GM19395 (cell line): ENCODE data around the gene AMER3.

Experiments used
- ATAC-seq: cut with Tn5 transposase; IDR thresholded peaks from one replicate; pipeline ENCODE4 v1.9.1; 2021; ENCODE audit warnings: mild to moderate bottlenecking, moderate library complexity; ENCODE audit not compliant: unreplicated experiment

AMER3 gene

DNA sequence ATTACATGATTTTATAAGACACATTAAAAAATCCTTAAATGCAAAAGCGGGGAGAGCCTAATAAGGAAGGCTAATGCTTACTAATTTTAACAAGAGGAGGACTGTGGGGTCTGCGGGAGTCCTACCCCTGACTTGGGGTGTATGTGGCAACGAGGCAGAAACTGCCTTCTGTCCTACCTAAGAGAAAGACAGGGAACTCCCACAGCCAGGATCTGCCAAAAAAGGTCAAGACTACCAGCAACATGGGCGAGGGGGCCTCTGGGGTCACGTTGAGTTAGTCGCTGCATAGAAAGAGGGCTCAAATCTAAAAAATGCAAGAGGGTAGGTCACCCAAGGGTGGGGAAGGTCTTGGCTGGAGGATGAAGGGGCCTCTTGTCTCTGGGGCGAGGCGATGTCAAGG lies 529 bp upstream of the AMER3 start:
- no peak for ATAC-seq

DNA sequence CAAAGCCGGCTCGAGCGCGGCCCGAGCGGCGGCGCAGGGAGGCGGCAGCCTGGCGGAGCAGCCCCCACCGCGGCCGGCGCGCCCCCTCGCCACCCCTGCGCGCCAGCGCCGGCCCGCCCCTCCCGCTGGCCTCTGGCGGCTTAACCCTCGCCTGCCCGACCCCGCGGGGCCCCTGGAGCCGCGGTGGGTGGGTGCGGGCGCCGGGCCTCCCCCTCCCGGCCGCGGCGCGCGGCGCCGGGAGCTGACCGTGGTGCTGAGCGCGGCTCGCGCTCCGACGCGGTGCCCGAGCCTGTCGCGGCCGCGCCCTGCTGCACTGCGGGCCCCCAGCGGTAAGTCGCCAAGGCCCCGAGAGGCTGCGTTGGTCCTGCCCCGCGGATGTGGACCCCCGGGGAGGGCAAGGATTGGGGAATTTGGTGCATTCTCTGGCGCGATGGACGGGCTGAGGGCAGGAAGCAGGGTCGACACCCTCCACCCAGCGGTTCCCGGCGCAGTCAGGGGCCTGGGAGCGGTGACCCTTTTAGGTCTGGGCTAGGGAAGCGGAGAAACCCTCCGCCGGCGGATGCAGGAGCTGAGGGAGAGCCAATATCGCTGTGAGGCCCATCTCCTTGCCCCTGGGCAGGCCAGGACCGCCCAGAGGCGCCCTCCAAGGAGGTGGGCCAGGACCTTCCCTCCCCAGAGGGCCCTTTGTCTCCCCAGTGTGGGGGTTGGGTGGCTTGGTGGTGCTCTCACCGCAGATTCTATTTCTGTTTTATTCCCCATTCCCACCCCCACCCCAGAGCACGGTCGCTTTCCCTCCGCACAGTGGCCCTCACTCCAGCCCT lies 923 bp downstream of the AMER3 start:
- ATAC-seq = peak; percentile 44

GRCh38 chr2:130756874-130757668 lies 1.7 kb downstream of the AMER3 start:
- no peak for ATAC-seq

DNA sequence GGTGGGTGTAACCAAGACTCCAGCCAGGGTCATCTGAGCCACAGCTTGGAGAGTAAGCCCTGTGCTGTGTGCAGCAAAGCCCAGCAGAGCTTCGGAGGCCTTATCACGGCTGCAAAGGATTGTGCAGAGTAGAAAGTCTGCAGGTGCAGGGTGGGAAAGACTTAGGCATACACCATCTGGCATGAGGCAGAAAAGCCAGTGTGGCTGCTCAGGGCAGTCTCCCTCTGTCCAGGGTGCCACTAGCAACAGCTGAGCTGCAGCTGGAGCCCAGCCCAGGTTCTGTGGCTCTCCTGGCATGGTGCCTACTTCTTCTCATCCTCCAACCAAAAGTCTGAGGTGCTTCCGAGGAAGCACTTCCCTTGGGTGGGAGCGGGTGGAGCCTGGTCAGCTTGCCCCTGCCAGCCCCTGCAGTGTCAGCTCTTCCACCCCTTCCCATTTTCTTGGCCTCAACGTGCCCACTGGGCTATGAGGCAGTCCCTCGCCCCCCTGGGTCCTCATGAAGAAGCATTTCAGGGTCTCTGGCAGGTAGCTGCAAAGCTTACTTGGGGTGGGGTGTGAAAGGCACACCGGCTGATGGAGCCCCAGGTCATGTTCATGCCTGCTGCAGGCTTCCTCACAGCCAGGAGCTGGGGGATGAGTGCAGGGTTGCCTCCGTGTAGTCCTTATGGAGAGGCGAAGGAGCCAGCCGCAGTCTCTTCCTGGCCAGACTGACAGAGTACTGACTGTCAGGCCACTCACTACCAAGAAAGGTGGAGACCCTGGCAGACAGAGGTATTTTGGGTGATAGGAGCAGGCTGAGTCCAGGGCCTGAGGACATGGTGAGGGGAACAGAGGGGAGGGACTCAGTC lies 4.8 kb downstream of the AMER3 start:
- no peak for ATAC-seq

GRCh38 chr2:130760754-130761751 lies 5.7 kb downstream of the AMER3 start:
- no peak for ATAC-seq

- no peak for ATAC-seq
Observed at GRCh38 chr2:130762031-130762909, 6.9 kb downstream of the AMER3 start.

GRCh38 chr2:130762910-130763385 lies 7.6 kb downstream of the AMER3 start:
- ATAC-seq = no peak

GRCh38 chr2:130763405-130763804 lies 8.1 kb downstream of the AMER3 start:
- no peak for ATAC-seq

- ATAC-seq = no peak
Observed at GRCh38 chr2:130764035-130764820, 8.9 kb downstream of the AMER3 start.

- no peak for ATAC-seq
Observed at GRCh38 chr2:130764821-130765115, 9.4 kb downstream of the AMER3 start.

GRCh38 chr2:130765464-130765863 lies 10.1 kb downstream of the AMER3 start:
- ATAC-seq = no peak

GRCh38 chr2:130766037-130766436 lies 10.7 kb downstream of the AMER3 start:
- ATAC-seq = no peak

- no peak for ATAC-seq
Observed at GRCh38 chr2:130766711-130767407, 11.5 kb downstream of the AMER3 start.

DNA sequence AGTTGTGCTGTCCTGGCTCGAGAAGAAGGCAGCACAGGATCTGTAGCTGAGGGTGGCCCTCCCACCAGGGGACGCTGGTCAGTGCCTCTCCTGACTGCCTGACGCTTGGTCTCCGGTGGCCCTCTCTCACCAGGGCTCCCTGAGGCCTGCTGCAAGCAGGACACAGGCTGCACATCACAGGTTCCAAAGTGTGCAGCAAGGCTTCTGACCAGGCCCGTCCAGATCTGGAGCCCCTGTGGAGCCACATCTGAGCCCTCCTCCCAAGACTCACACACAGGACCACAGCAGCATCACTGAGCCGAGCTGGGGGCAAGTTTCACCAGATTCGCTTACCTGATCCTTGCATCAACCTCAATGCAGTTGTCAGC lies 12.1 kb downstream of the AMER3 start:
- ATAC-seq = no peak

DNA sequence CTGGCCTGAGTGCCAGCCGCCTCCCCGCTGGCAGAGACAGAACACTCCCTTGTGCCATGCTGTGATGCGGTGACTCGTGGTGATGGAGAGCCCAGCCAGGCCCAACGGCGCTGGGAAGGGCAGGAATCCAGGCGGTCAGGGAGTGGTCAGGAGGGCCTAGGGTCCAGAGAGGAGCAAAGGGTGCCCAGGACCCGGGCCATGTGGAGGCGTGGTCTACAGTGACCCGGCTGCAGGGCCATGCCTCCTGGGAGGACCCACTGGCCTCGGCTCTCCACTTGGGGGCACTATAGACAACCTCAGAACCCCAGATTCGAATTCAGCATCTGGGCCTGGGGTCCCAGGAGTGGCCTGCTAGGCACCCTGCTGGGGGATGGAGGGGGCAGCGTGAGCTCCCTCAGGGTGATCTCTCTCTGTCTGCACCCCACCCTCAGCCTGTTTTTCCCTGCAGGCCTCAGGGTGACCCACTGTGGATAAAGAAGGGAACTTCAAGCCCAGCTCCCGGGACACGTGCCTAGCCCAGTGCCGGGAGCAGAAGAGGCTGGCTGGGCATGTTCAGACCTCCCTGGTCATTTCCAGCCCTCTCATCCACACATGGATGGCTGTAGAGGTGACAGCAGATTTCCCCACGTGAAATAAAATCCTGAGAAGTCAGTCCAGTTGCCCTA lies 13.0 kb downstream of the AMER3 start:
- ATAC-seq = no peak

DNA sequence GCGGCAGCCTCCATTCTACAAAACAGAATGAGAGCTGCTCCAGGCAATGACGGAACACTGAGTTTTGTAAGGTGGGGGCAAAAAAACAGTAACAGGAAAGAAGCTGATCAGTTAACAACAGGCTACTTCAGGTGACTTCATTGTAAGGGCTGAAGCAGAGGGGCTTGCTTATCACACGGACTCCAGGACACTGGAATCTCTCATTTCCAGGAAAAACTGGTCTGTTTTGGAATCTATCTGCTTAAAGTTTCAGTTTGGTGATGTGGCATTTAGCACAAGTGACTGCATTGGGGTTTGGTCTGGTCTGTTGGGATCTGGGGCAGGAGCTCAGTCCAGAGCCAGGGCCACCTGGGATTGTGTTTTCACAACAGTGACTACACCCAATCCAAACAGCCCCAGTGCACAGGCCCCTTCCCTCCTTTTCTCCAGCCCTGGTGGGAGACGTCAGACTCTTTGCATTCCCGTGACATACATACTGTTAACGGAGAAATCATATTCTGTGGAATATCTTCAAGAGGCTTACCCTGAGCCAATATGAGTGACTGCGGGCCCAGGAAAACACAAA lies 14.1 kb downstream of the AMER3 start:
- no peak for ATAC-seq

DNA sequence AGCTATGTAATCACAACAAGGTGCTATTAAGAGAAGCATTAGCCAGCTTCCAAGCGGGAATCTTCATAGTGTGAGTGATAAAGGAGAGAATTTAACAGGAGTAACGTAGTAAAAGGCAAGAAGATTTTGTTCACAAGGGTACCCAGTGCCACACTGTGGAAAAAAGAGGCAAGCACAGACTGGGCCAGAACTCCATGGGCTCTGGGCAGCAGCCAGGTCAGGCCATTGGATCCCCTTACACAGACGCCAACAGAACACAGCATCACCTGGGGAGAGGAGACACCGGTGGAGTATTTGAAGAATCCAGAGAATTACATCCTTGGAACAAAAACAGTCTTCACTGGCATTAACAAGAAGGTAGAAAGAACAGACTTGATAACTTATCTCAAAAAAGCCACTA lies 21.2 kb downstream of the AMER3 start:
- ATAC-seq = no peak
